Erythroblast (primary cell): ENCODE results near the gene SAMD4A.

Experiments
- GATA1 ChIP-seq: IDR thresholded peaks from 2 replicates; pipeline ENCODE4 v1.6.1; 2011; ENCODE audit warnings: low read depth, mild to moderate bottlenecking, control low read depth, low read length, moderate library complexity
- POLR2A ChIP-seq: IDR thresholded peaks from 2 replicates; pipeline ENCODE4 v1.6.1; 2011; ENCODE audit warnings: mild to moderate bottlenecking, low read length

- no peak for TF ChIP-seq POLR2A
- no peak for TF ChIP-seq GATA1
Observed at GRCh38 chr14:54697803-54698202, 130.9 kb downstream of the SAMD4A start.
